ENCODE results near the gene ACOX3.

The ACOX3 gene

GRCh38 chr4:8332038-8332857 is 108.3 kb downstream of the ACOX3 start:
- no peak for DNase-seq

GRCh38 chr4:8331575-8331955 is 109.0 kb downstream of the ACOX3 start:
- DNase-seq: no peak

GRCh38 chr4:8330821-8331574 is 109.5 kb downstream of the ACOX3 start:
- no peak for DNase-seq

GRCh38 chr4:8329859-8330761 is 110.4 kb downstream of the ACOX3 start:
- no peak for DNase-seq

- DNase-seq: no peak
Observed at GRCh38 chr4:8329560-8329858, 111.0 kb downstream of the ACOX3 start.

GRCh38 chr4:8328866-8329559 is 111.5 kb downstream of the ACOX3 start:
- no peak for DNase-seq

- no peak for DNase-seq
Observed at GRCh38 chr4:8328456-8328855, 112.1 kb downstream of the ACOX3 start.

GRCh38 chr4:8326206-8326605 is 114.3 kb downstream of the ACOX3 start:
- DNase-seq: no peak

- no peak for DNase-seq
Observed at GRCh38 chr4:8325291-8325973, 115.1 kb downstream of the ACOX3 start.

GRCh38 chr4:8324640-8325239 is 115.8 kb downstream of the ACOX3 start:
- DNase-seq: no peak

- DNase-seq: no peak
Observed at GRCh38 chr4:8323947-8324555, 116.5 kb downstream of the ACOX3 start.

GRCh38 chr4:8322794-8323704 is 117.5 kb downstream of the ACOX3 start:
- no peak for DNase-seq

- no peak for DNase-seq
Observed at GRCh38 chr4:8321771-8322170, 118.8 kb downstream of the ACOX3 start.

- no peak for DNase-seq
Observed at GRCh38 chr4:8321220-8321619, 119.3 kb downstream of the ACOX3 start.

- no peak for DNase-seq
Observed at GRCh38 chr4:8320386-8320750, 120.2 kb downstream of the ACOX3 start.

- DNase-seq: no peak
Observed at GRCh38 chr4:8319731-8320385, 120.7 kb downstream of the ACOX3 start.

GRCh38 chr4:8319061-8319460 is 121.5 kb downstream of the ACOX3 start:
- DNase-seq: no peak

GRCh38 chr4:8318509-8318908 is 122.0 kb downstream of the ACOX3 start:
- no peak for DNase-seq

- no peak for DNase-seq
Observed at GRCh38 chr4:8317474-8317873, 123.0 kb downstream of the ACOX3 start.

- DNase-seq: no peak
Observed at GRCh38 chr4:8316911-8317351, 123.6 kb downstream of the ACOX3 start.

Measured in HCEC 1CT (cell line).